ENCODE results near the gene CLEC5A.
"Not testable (repeated sequence)": the region's sequence is repeated elsewhere in the genome, so short reads cannot be mapped to it uniquely, and the experiment has no call there.

CLEC5A gene

GRCh38 chr7:141945356-141945755, 1.4 kb downstream of the CLEC5A start:
- DNase-seq, result peak; percentile 25

GRCh38 chr7:141944811-141945210, 2.0 kb downstream of the CLEC5A start:
- no peak for DNase-seq

- DNase-seq, result no peak
Observed at GRCh38 chr7:141943846-141944245, 2.9 kb downstream of the CLEC5A start.

- no peak for DNase-seq
Observed at GRCh38 chr7:141941075-141941474, 5.7 kb downstream of the CLEC5A start.

- DNase-seq, result no peak
Observed at GRCh38 chr7:141930211-141930610, 16.6 kb downstream of the CLEC5A start.

- no peak for DNase-seq
Observed at GRCh38 chr7:141928845-141929195, 18.0 kb downstream of the CLEC5A start.

GRCh38 chr7:141928146-141928844, 18.5 kb downstream of the CLEC5A start:
- DNase-seq, result no peak

- DNase-seq, result no peak
Observed at GRCh38 chr7:141920281-141920680, 26.5 kb downstream of the CLEC5A start.

- DNase-seq, result no peak
Observed at GRCh38 chr7:141916099-141916498, 30.7 kb downstream of the CLEC5A start, which contains the start of gene OR9A4. OR9A4 (plus strand) TSS chr7:141916399; CDS start chr7:141918876, 2,477 bp downstream.

GRCh38 chr7:141915565-141915964, 31.2 kb downstream of the CLEC5A start:
- DNase-seq, result no peak

GRCh38 chr7:141911391-141911790, 35.4 kb downstream of the CLEC5A start:
- no peak for DNase-seq

GRCh38 chr7:141906285-141906684, 40.5 kb downstream of the CLEC5A start:
- no peak for DNase-seq

- DNase-seq, result not testable (repeated sequence)
Observed at GRCh38 chr7:141899366-141899765, 47.4 kb downstream of the CLEC5A start.

GRCh38 chr7:141891336-141891735, 55.4 kb downstream of the CLEC5A start:
- no peak for DNase-seq

GRCh38 chr7:141889321-141889720, 57.5 kb downstream of the CLEC5A start:
- no peak for DNase-seq

GRCh38 chr7:141884539-141885225, 62.1 kb downstream of the CLEC5A start:
- no peak for DNase-seq

GRCh38 chr7:141880960-141881359, 65.8 kb downstream of the CLEC5A start:
- no peak for DNase-seq

- DNase-seq, result no peak
Observed at GRCh38 chr7:141877365-141877764, 69.4 kb downstream of the CLEC5A start.
